TTC549 (cell line): ENCODE results near the gene PPP1R18.
A peak's percentile ranks its signal among the peaks of the same experiment; 100 is the strongest.
"Not testable (repeated sequence)": the region's sequence is repeated elsewhere in the genome, so short reads cannot be mapped to it uniquely, and the experiment has no call there.

Experiments
- FAIRE-seq: peaks from 2 replicates; lab custom pipeline; 2012; peaks lifted over from hg19 to GRCh38; lab: Jason Lieb, UNC

Gene PPP1R18

DNA sequence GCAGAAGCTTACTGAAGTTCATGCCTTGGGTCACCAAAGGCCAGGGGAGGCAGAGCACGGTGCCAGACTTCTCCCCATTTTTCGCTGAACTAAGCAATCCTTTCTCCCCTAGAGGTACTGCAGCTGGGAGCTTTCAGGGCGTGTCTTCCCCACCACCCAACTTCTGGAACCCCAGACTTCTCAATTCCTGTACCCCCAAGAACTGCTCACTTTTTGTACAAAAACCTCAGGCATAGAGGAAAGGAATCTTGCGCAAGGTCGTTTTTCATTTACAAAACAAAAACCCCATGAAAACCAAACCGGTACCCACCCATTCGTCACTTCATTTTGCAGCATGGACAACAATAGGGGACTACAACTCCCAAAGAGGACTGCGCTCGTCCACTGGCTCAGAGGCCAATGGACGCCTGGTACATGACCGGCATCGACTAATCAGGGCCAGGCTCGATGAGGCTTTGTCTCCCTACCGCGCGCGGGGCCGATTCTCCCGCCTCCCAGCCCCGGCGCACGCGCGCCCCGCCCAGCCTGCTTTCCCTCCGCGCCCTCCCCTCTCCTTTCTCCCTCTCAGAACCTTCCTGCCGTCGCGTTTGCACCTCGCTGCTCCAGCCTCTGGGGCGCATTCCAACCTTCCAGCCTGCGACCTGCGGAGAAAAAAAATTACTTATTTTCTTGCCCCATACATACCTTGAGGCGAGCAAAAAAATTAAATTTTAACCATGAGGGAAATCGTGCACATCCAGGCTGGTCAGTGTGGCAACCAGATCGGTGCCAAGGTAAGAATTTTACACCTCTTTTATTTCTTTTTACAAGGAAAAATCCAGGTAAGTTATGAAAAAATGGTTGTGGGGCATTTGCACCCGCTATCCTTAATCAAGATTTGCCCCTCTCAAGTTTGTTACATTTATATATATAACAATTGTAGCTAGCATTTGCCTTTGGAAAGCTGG, 33.6 kb upstream of the PPP1R18 start, which contains the start of gene TUBB:
TSS of gene TUBB (plus strand) at position 562 of the 947 bp plus-strand sequence. CDS start at position 717, 155 bp downstream.
- peak; percentile 66 for FAIRE-seq

DNA sequence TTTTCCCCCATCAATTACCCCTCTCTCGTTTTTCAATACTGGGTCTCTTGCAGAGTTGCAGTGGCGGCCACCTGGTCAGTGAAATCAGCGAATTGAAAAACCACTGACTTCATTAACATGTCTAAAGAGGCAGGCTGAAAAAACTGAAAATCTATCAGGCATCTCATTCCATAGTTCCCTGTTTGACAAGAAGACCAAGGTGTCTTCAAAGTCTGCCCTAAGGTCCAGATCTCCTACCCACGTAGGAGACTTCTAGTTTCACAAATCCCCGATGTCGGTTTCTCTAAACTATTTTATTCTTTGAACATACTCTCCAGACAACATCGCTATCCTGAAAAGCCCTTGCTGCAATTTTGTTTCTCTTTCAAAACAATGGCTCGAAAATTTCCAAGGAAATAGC, 32.9 kb upstream of the PPP1R18 start:
- FAIRE-seq: no peak

GRCh38 chr6:30717845-30718720, 31.6 kb upstream of the PPP1R18 start:
- FAIRE-seq: not testable (repeated sequence)

GRCh38 chr6:30717129-30717844, 30.8 kb upstream of the PPP1R18 start, which contains the start of gene MDC1:
Gene MDC1 (minus strand): TSS chr6:30717281. CDS start chr6:30715175, 2,106 bp downstream.
- peak; percentile 96 for FAIRE-seq

- FAIRE-seq: no peak
Observed at GRCh38 chr6:30716879-30717128, 30.4 kb upstream of the PPP1R18 start.

- no peak for FAIRE-seq
Observed at GRCh38 chr6:30714263-30714662, 27.8 kb upstream of the PPP1R18 start.

DNA sequence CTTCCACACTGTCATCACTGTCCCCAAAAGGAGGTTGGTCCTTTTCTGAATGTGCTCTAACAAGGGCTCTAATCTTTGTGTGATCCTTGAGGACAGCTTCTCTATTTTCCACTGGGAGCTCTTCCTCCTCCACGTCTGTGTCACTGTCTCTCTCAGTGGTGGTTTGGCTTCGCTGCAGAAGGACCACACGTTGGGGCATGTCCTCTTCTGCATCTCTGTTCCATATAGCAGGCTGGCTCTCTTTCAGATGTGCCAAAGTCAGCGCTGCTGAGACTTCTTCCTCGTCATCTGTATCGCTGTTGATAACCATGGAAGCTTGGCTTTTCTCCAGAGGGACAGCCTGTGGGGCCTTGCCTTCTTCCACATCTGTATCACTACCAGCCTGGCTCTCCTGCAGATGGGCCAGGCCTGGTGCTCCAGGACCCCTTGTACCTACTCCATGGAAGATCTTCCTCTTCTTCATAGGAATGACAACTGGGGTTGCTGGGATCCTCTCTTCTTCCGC, 26.0 kb upstream of the PPP1R18 start:
- no peak for FAIRE-seq

DNA sequence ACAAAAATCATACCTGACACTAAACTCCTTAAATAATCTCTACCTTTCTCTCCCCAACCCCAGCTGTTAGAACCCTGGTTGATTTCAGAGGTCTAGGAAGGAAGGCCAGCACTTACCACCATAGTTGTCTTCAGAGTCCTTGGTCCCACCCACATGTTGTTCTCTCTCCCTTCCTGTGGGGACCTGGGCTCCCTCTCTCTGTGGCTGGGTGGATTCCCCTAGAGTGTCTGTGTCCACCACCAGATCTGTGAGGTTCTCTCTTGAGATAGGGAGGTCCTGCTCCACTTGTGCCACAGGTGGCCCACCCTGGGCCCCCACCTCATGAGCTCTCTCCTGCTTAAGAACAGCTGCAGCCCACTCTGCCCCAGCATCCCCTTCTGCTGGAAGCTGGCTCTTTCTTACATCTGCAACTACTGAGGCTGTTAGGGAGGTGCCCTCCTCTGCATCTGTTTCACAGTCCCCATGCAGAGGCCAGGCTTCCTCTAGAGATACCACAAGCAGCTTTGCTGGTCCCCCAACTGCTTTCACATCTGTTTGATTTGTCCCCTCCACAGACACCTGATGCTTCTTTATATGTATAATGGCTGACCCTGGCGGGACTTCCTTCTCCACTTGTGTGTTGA, 25.4 kb upstream of the PPP1R18 start:
- FAIRE-seq: no peak

DNA sequence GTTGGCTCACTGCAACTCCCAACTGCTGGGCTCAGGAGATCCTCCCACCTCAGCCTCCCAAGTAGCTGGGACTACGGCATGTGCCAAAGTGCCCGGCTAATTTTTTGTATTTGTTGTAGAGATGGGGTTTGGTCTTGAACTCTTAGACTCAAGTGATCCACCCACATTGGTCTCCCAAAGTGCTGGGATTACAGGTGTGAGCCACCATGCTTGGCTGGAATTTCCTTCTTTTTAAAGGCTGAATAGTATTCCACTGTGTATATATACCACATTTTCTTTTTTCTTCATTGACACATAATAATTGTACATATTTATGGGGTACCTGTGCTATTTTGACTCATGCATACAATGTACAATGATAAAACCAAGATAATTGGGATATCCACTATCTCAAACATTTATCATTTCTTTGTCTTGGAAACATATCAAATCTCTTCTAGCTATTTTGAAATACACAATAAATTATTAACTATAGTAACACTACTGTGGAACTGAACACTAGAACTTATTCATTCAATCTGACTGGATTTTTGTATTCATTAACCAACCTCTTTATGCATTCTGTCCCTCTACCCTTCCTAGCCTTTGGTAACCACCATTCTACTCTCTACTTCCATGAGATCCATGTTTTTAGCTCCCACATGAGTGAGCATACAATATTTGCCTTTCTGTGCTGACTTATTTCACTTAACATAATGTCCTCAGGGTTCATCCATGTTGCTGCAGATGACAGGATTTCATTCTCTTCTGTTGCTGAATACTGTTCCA, 22.8 kb upstream of the PPP1R18 start:
- FAIRE-seq: no peak

- no peak for FAIRE-seq
Observed at GRCh38 chr6:30707281-30707850, 20.9 kb upstream of the PPP1R18 start.

DNA sequence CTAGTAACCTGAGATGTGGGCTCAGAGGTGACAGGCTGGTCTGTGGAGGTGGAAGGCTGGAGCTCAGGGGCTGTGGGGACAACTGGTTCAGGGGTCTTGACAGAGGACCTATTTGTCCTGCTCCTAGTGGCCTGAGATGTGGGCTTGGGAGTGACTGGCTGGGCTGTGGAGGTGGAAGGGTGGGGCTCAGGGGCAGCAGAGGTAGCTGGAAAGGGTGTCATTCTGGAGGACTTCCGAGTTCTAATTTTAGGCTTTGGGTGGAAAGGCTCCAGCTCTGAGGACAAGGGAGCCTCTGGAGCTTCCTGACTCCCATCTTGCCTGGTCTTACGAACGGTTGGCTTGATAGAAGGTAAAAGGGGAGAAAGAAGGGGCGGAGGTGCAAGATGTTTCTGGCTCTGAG, 19.2 kb upstream of the PPP1R18 start:
- FAIRE-seq: no peak

- no peak for FAIRE-seq
Observed at GRCh38 chr6:30703821-30704220, 17.4 kb upstream of the PPP1R18 start.

DNA sequence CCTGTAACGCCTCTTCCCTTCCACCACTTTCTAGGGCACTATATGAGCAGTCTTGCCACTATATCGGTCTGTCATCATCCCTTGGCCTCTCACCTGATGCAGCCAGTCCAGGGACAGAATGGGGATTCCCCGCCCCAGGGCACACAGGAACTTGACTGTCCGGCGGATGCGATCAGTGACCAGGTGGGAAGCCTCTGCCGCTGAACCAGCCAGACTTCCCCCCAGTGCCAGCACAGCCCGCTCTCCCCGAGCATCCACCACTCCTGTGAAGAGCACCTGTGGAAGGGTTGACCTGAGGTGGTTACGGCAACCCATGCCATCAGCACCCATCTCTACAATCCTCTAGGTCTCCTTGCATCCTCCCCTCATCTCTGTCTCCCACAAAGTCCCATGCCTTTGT, 16.6 kb upstream of the PPP1R18 start:
- no peak for FAIRE-seq

DNA sequence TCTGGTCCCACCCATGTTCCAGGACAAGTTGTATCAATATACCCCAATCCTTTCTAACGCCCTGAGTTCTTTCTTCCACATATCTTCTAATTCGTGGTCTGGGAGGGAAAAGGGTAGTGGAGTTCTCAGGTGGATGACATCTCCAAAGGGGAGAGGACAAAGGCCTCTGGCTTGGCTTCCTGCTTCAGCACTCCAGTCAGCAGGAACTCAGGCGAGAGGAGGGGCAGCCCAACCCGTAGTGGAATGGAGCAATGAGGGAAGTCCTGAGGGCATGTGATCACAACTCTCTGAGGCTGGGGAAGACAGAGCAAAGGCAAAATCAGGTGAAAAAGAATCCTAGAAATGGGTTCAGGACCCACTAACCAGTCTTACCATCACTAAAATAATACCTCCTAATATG, 13.9 kb upstream of the PPP1R18 start:
- FAIRE-seq: no peak

GRCh38 chr6:30696432-30696831, 10.0 kb upstream of the PPP1R18 start:
- FAIRE-seq: no peak

DNA sequence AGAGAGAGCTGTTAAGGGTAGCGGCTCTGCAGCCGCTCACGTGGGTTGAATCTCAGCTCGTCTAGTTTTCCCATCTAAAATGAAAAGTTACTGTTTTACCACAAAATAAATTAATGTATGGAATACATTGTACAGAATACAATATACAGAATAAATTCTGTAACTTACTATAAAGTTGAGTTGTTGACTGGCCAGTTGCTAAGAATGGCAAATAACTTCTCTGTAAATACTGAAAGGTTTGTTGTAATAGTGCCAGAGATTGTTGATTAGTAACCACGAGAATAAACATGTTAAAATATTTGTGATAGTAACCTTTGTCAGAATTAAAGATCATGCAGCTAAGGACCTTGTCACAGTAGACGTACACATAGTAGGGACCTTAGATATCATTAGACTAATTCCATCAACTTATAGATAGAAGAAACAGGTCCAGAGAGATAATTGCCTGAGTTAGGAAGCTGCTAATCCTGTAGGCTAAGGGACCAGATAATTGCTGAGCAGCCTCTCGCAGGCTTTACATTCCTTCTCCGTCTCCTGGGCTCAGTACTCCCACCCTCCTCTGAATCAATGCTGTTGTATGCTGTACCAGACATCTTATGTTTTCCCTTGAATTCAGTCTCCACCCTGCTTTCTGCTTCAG, 4.9 kb upstream of the PPP1R18 start:
- FAIRE-seq: no peak

GRCh38 chr6:30690403-30691207, 4.2 kb upstream of the PPP1R18 start, which contains the start of gene NRM:
Gene NRM (minus strand): TSS chr6:30690984. CDS start chr6:30690974, 10 bp downstream.
- no peak for FAIRE-seq

DNA sequence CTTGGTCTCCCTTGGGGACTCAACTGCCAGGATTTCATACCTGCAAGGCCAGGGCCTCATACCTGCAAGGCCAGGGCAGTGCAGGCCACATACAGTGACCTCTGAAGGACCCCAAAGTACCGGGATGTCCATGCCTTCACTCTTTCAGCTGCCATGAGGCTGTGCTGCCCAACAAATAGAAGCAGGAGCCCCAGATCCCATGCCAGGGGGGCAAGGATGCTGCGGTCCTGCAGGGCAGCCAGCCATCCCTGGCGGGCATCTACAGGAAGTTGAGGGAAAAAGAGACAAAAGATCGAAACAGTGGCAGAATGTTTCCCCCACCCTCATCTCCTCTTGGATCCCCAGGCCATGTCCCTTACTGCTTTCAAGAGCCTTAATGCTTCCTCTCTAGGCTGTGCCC, 3.5 kb upstream of the PPP1R18 start:
- no peak for FAIRE-seq
